Stomach (tissue), 4 donors: ENCODE measurements around the gene FASTKD3.

Experiments used
- EP300 ChIP-seq: sonication (generic); formaldehyde crosslinking; IDR thresholded peaks from one replicate; pipeline ENCODE4 v1.6.1; 2017; ENCODE audit warnings: antibody characterized with exemption
- TF ChIP-seq, protein P1 (sequence below), 7 experiments: fragments of 450-650 bp in 4 of 7; fragments of 200-600 bp in 3 of 7; sonication (generic) in 3 of 7; IDR thresholded peaks; one replicate each; pipeline ENCODE4 v1.5.1; 2016 to 2019; ENCODE audit warnings: antibody characterized with exemption in 7 of 7, control low read depth in 2 of 7, mild to moderate bottlenecking in 1 of 7

DNA sequence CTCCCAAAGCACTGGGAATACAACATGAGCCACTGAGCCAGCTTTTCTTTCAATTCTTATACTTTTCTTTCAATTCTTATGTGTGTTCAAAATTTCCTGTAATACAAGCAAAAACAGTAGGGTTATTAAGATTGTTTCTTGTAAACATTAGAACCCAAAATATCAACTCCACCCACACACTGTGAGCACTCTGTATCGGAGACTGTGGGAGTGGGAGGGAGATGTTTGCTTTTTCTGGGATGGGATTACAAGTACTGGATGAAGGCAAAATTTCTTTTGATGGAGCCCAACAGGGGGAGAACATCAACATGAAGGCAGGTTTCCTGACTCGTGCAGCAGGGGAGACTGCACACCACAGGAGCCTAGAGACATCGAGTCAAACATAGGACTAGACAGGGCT is 13.2 kb downstream of the FASTKD3 start:
- TF ChIP-seq EP300, result no peak
- TF ChIP-seq, protein P1, sequence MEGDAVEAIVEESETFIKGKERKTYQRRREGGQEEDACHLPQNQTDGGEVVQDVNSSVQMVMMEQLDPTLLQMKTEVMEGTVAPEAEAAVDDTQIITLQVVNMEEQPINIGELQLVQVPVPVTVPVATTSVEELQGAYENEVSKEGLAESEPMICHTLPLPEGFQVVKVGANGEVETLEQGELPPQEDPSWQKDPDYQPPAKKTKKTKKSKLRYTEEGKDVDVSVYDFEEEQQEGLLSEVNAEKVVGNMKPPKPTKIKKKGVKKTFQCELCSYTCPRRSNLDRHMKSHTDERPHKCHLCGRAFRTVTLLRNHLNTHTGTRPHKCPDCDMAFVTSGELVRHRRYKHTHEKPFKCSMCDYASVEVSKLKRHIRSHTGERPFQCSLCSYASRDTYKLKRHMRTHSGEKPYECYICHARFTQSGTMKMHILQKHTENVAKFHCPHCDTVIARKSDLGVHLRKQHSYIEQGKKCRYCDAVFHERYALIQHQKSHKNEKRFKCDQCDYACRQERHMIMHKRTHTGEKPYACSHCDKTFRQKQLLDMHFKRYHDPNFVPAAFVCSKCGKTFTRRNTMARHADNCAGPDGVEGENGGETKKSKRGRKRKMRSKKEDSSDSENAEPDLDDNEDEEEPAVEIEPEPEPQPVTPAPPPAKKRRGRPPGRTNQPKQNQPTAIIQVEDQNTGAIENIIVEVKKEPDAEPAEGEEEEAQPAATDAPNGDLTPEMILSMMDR (IDR thresholded peaks at IDR 0.05), result no peak
